Transverse colon (tissue), 4 donors: ENCODE measurements around the gene KAT2B.

Source experiments
- CTCF ChIP-seq, 5 experiments: fragments of 200-600 bp in 3 of 5; fragments of 450-650 bp in 2 of 5; sonication (generic) in 3 of 5; IDR thresholded peaks; 1 replicate in 2 of 5; 2 replicates in 3 of 5; pipeline ENCODE4 v1.5.1; 2016 to 2017; ENCODE audit warnings: antibody characterized with exemption in 5 of 5, inconsistent platforms in 3 of 5, mild to moderate bottlenecking in 2 of 5, moderate library complexity in 1 of 5
- EP300 ChIP-seq: sonication (generic); formaldehyde crosslinking; IDR thresholded peaks from one replicate; pipeline ENCODE4 v1.6.1; 2017; ENCODE audit warnings: antibody characterized with exemption, low read depth
- POLR2A ChIP-seq: fragments of 450-650 bp; IDR thresholded peaks from one replicate; pipeline ENCODE4 v1.6.1; 2016; ENCODE audit warnings: antibody characterized with exemption, mild to moderate bottlenecking, moderate library complexity
- POLR2AphosphoS5 ChIP-seq, 3 donors: sonication (generic); formaldehyde crosslinking; IDR thresholded peaks; one replicate each; pipeline ENCODE4 v1.6.1; 2016; ENCODE audit warnings: antibody characterized with exemption in 3 of 3

- TF ChIP-seq CTCF (IDR thresholded peaks at IDR 0.05) (no peak), POLR2A (no peak), POLR2AphosphoS5 (IDR thresholded peaks at IDR 0.05) (no peak), EP300 (no peak)
Measured at GRCh38 chr3:20069178-20069532, 28.9 kb downstream of the KAT2B start.
